Choroid plexus epithelial cell (primary cell): ENCODE measurements around the gene LSM12.

ENCODE experiments used
- DNase-seq: peaks from one replicate; pipeline ENCODE4 v3.0.0-alpha.2; 2010; ENCODE audit warnings: low read depth
- H3K4me3 ChIP-seq: 2 replicates; pipeline ENCODE4 v1.5.1; 2011; ENCODE audit warnings: low read depth, mild to moderate bottlenecking, control low read depth, low read length, moderate library complexity
- CTCF ChIP-seq: conservative IDR thresholded peaks from 2 replicates; pipeline ENCODE4 v1.5.1; 2011; ENCODE audit warnings: low read depth, mild to moderate bottlenecking, control low read depth, inconsistent platforms, low read length, moderate library complexity

LSM12 gene

GRCh38 chr17:44081681-44082080 is 15.2 kb upstream of the LSM12 start:
- DNase-seq = no peak
- TF ChIP-seq CTCF = no peak
- no peak overlapping the region for H3K4me3 ChIP-seq

GRCh38 chr17:44079877-44080821 is 13.7 kb upstream of the LSM12 start:
- DNase-seq = no peak
- H3K4me3 ChIP-seq = no peak overlapping the region
- TF ChIP-seq CTCF = no peak

GRCh38 chr17:44078412-44078811 is 11.9 kb upstream of the LSM12 start:
- no peak overlapping the region for H3K4me3 ChIP-seq
- no peak for TF ChIP-seq CTCF
- DNase-seq = no peak

- no peak for DNase-seq
These were observed 11.1 kb upstream of the LSM12 start for GRCh38 chr17:44077595-44077909.

GRCh38 chr17:44076716-44077594 is 10.5 kb upstream of the LSM12 start:
- no peak for DNase-seq
- TF ChIP-seq CTCF = no peak
- H3K4me3 ChIP-seq = no peak overlapping the region

More at GRCh38 chr17:44077595-44077909, 11.1 kb upstream of the LSM12 start:
- no peak for TF ChIP-seq CTCF
- no peak overlapping the region for H3K4me3 ChIP-seq

GRCh38 chr17:44075598-44076293 is 9.3 kb upstream of the LSM12 start:
- TF ChIP-seq CTCF = no peak
- DNase-seq = no peak
- H3K4me3 ChIP-seq = no peak overlapping the region
